KG1 (cell line): ENCODE measurements around the gene SMIM5.
A peak's percentile ranks its signal among the peaks of the same experiment; 100 is the strongest.
"Not testable (repeated sequence)": the region's sequence is repeated elsewhere in the genome, so short reads cannot be mapped to it uniquely, and the experiment has no call there.

Source experiments
- DNase-seq: peaks from one replicate; lab custom pipeline; 2025; lab: John Stamatoyannopoulos, UW

Gene SMIM5

GRCh38 chr17:75632863-75633485, at the start of gene SMIM5:
TSS of gene SMIM5 (plus strand) at chr17:75633434. CDS start at chr17:75640202, 6,768 bp downstream.
- peak; percentile 23 for DNase-seq

- DNase-seq = no peak
Measured at GRCh38 chr17:75584849-75585175, 48.4 kb upstream of the SMIM5 start.

GRCh38 chr17:75587675-75588595, 45.3 kb upstream of the SMIM5 start, which contains the start of gene MYO15B:
TSS of gene MYO15B (plus strand) at chr17:75587800. CDS start at chr17:75588058, 258 bp downstream.
- peak; percentile 59 for DNase-seq

DNA sequence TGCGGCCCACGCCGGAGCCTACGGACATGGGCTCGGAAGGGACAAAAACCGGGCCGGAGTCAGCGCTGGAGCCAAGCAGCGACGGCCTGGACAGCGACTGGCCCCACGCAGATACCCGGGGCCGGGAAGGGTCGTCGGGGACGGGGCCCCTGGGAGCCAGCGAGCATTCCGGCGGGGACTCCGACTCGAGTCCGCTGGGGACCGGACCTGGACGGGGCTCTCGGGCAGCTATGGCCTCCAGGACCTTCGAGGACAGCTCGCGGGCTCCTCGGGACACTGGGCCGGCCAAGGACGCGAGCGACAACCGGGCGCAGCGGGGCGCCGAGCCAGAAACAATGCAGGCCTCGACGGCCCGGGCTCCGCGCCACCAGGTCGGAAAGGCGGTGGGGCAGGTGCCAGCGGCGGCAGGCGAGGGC, 44.6 kb upstream of the SMIM5 start:
- no peak for DNase-seq

DNA sequence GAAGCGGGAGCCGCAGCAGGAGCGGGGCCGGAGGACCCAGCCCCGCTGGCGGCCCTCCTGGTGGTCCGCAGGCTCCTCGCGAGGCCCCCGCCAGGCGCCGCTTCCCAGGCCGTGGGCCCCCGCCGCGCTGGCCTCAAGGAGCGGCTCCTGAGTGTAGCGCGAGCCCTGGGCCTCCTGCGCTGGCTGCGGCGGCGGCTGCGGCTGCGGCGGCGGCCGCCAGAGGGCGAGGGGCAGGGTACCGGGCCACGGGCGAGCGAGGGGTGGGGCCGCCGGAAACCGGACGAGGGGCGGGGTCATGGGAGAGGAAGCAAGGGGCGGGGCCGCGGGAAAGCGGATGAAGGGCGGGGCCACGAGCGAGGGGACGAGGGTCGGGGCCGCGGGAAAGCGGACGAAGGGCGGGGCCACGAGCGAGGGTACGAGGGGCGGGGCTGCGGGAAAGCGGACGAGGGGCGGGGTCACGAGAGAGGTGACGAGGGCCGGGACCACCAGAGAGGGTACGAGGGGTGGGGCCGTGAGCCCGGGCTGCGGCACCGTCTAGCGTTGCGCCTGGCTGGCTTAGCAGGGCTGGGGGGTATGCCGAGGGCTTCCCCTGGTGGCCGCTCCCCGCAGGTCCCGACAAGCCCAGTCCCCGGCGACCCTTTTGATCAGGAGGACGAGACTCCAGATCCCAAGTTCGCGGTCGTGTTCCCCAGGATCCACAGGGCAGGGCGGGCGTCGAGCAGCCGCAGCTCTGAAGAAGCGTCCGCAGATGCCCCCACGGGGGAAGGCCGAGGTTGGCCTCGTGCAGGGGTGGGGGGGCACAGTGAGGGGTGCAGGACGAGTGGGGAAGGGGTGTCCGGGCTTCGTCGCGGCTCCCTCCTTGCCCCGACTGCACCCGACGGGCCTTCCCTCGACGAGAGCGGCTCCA, 44.0 kb upstream of the SMIM5 start:
- DNase-seq = peak; percentile 67

- no peak for DNase-seq
Measured at GRCh38 chr17:75589919-75590303, 43.3 kb upstream of the SMIM5 start.

GRCh38 chr17:75590314-75590761, 42.9 kb upstream of the SMIM5 start:
- no peak for DNase-seq

- no peak for DNase-seq
Measured at GRCh38 chr17:75590849-75591721, 42.1 kb upstream of the SMIM5 start.

GRCh38 chr17:75591722-75592302, 41.4 kb upstream of the SMIM5 start:
- DNase-seq = no peak

DNA sequence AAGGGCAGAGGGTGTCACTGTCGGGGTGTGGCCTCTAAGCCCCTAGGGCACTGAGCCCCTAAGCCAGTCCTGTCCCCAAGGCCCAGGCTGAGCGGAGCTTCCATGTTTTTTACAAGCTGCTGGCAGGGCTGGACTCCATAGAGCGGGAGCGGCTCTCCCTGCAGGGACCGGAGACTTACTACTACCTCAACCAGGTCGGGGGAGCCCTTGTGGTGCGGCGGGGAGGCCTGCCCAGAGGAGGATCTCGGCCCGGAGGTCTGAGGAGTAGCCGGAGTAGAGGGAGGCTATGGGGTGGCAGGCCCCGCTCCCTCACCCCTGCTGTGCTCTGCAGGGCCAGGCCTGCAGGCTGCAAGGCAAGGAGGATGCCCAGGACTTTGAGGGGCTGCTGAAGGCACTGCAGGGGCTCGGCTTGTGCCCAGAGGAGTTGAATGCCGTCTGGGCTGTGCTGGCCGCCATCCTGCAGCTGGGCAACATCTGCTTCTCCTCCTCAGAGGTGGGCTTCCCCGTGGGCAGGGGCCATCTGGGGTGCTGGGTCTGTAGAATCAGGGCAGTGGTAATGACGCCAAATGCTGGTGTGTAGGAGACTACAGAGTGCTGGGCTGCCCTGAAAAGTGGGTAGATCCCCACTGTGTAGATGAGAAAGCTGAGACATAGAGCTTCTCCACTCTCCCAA, 40.8 kb upstream of the SMIM5 start:
- DNase-seq = no peak

GRCh38 chr17:75593430-75593829, 39.8 kb upstream of the SMIM5 start:
- DNase-seq = not testable (repeated sequence)

GRCh38 chr17:75594499-75595283, 38.5 kb upstream of the SMIM5 start:
- no peak for DNase-seq

GRCh38 chr17:75595284-75595919, 37.8 kb upstream of the SMIM5 start:
- DNase-seq = no peak

DNA sequence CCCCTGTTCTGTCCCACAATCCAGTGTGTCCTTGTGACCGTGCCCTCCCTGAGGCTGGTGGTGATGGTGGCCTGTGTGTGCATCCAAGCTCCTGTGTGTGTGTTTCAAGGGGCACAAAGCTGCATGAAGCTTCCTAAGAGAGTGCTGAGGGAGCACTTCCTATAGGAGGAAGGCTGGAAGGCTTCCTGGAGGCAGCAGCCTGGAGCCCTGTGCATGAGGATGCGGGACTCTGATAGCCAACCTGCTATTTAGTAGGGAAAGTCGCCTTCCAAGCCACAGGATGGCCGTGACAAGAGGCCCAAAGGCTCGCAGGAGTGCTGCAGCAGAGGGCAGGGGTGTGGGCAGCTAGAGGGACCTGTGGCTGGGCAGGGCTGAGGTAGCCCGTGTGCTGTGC, 37.3 kb upstream of the SMIM5 start:
- DNase-seq = no peak

- DNase-seq = no peak
Measured at GRCh38 chr17:75596320-75597087, 36.7 kb upstream of the SMIM5 start.

DNA sequence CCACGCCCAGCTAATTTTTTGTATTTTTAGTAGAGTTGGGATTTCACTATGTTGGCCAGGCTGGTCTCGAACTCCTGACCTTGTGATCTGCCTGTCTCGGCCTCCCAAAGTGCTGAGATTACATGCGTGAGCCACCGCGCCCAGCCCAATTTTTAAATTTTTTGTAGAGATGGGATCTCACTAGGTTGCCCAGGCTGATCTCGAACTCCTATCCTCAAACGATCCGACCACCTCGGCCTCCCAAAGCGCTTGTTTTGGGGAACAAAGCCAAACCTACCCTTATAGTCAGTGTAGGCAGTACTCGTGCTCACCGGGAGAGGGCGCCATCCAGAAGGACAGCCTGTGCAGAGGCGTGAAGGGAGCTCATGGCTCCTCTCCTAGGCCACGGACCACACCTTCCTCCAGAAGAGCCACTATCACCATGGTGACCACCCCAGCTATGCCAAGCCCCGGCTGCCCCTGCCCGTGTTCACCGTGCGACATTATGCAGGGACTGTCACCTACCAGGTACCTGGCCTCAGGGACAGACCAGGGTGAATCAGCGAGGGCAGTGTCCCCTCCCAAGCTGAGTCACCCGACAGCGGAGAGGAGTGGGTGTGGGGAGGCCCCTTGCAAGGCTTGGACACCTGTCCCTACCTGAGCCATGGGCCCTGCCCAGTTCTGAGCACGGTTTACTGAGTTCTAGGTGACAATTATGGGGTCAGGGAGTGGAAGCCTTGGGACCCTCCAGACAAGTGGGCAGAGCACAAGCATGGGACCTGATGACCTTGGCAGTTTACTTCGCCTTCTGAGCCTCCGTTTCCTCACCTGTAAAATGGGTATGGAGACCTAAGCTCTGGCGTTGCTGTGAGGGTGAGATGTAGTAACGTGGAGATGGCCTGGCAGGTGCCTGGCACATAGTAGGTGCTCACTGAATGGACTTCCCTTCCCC, 31.9 kb upstream of the SMIM5 start:
- no peak for DNase-seq

- DNase-seq = no peak
Measured at GRCh38 chr17:75602644-75603043, 30.6 kb upstream of the SMIM5 start.
